LHCN-M2 (cell line): ENCODE measurements around the gene RAD51D. TPM values are rescaled to one million over a fixed set of nuclear protein-coding genes. Genes with fewer than 3 reads are reported as not detected.
"Not testable (repeated sequence)": the region's sequence is repeated elsewhere in the genome, so short reads cannot be mapped to it uniquely, and the experiment has no call there.

Experiments
- DNase-seq: peaks from one replicate; pipeline ENCODE4 v3.0.0-alpha.2; 2012; ENCODE audit warnings: low read depth
- total RNA-seq: library from RNA; depleted of rRNA; stranded (reverse); fragments of >200 nt; gene quantifications from 2 replicates; pipeline ENCODE4 v1.2.3, GENCODE V29; 2014

The RAD51D gene
- total RNA-seq, 1 experiment from 2014 or later: 17.1 TPM

DNA sequence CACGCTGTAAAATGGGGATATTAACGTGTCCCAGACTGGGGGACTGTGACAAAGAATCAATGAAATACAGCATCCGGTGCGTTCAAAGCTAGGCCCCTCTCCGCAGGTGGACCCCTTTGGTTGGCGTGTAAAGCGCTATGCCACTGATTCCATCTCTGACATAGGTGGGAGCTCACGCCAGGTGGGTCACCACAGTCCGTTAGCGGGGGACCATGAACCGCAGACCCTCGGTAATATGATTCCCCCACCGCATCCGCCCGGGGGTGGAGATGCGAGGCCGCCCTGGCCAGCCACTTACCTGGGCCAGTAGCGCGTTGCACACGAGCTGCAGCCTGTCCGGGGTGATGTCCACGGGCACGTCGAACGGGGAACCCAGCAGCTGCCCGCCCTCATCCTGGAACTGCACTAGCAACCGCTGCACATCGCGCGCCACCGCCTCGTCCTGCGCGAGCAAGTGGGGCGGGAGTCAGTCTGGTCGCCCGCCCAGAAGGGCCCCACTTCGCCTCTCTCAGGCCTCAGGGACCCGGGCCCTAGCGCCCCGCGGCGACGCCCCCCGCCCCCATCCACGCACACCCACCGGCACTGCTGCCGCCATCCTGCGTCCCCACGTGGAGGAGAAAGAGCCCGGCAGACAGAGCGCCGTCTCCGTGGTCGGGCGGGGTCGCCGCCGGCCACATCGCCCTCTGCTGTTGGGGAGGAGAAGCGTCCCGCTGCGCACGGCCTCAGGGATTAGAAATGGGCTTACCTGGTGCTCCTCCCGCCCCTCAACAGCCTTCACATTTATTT, 22.2 kb upstream of the RAD51D start, which contains the start of gene NLE1:
NLE1 (minus strand) TSS at position 623 of the 786 bp plus-strand sequence; CDS start at position 595, 28 bp downstream.
- DNase-seq: peak; percentile 75

DNA sequence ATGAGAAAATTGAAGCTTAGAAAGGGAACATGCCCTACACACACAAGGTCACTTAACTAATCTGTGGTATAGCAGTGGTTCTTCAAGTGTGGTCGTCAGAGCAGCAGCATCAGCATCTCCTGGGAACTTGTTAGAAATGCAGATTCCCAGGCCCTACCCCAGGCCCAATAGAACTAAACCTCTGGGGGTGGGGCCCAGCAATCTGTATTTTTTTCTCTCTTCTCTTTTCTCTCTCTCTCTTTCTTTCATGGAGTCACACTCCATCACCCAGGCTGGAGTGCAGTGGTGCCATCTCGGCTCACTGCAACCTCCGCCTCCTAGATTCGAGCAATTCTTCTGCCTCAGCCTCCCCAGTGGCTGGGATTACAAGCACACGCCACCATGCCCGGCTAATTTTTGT, 18.6 kb upstream of the RAD51D start:
- DNase-seq: no peak

DNA sequence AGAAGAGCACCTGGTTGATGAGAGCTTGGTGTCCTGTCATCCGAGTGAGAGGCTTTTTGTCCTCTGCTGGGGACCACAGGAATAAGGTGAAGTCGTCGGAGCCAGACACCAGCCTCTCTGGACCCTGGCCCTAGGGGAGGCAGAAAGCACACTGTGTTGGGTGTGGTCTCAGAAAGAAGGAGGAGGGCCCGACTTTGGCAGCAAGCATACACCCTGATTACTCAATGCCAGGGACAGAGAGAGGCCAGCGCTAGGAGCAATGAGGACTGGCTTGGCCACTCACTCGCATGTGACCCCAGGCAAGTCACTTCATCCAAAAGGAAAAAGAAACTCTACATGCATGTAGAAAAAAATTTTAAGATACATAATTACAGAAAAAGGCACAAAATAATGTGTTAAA, 15.7 kb upstream of the RAD51D start:
- DNase-seq: no peak

DNA sequence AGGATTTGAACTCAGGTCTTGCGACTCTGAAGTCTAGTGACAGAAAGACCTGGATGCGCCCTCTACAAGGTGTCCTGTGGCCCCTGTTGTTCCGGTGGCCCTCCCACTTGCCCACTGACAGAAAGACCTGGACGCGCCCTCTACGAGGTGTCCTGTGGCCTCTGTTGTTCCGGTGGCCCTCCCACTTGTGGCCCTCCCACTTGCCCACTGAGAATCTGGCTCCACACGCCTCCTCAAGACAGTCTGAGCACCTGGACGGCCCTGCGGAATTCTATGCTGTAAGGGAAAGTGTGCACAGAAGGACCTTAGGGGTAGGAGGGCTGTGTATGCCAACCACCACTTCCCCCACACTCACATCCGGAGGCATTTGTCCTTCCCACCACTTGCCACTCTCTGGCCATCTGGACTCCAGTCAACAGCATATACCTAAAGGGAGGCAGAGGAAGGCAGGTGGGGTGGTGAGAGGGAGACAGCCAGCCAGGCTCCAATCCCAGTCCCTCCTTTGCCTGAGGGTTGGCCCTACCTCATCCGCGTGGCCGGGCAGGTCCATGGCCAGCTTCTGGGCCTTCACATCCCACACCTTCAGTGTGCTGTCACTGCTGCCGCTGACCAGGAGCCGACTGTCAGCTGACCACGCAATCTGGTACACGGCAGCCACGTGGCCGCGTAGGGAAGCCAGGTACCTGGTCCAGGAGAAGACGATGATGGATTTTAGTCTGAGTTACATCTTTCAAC, 13.3 kb upstream of the RAD51D start:
- DNase-seq: no peak

- DNase-seq: no peak
Measured at GRCh38 chr17:35132099-35132498, 12.4 kb upstream of the RAD51D start.

DNA sequence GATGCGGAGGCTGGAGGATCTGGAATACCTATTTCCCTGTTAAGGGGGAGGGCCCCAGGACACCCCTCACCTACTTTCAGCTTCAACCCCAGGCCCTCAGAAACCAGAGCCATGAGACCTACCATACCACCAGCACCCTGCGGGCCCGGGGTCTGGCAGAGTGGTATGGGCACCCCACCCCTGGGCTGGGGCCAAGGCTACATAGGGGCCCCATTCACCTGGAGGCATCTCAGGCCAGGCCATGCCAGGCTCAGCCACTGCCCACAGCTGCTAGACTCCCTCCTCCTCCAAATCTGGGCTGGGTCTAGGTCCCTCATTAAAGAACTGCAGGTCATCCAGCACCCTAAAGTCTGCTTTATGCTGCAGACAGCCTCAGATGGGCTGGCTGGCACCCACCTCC, 10.7 kb upstream of the RAD51D start:
- no peak for DNase-seq

- peak; percentile 76 for DNase-seq
Measured at GRCh38 chr17:35129973-35130351, 10.3 kb upstream of the RAD51D start.

DNA sequence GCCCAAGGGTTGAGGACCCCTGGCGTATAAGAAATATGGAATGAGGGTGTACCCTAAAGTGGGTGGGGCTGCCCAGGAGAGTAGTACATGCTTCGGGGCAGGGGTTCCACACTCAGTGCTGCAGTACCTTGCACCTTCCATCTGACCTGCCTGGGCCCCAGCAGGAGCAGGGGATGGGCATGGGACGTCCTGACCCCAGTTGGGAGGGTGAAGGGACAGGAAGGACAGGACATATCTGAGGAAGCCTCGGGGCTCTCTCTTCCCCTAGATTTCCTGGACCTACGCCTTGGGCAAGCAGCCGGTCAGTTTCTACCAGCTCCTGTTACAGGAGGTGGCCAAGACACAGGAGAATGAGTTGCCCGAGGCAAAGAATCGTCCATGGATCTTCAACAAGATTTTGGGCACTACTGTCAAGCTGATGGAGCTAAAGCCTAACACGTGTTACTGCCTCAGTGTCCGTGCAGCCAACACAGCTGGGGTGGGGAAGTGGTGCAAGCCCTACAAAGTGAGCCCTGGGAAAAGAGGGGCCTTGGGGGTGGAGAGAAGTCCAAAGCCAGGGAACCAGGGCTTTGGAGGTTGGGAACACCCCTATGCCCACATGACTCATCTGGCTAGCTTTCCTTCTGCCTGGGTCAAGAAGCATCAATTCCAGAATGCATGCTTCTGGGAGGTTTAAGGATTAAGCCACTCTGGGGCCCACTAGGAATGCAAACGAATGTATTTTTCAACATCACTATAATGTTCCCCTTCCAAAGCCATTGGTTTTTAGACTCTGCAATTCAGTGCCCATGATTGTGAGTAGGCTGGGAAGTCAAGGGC, 9.7 kb upstream of the RAD51D start:
- DNase-seq: peak; percentile 50

DNA sequence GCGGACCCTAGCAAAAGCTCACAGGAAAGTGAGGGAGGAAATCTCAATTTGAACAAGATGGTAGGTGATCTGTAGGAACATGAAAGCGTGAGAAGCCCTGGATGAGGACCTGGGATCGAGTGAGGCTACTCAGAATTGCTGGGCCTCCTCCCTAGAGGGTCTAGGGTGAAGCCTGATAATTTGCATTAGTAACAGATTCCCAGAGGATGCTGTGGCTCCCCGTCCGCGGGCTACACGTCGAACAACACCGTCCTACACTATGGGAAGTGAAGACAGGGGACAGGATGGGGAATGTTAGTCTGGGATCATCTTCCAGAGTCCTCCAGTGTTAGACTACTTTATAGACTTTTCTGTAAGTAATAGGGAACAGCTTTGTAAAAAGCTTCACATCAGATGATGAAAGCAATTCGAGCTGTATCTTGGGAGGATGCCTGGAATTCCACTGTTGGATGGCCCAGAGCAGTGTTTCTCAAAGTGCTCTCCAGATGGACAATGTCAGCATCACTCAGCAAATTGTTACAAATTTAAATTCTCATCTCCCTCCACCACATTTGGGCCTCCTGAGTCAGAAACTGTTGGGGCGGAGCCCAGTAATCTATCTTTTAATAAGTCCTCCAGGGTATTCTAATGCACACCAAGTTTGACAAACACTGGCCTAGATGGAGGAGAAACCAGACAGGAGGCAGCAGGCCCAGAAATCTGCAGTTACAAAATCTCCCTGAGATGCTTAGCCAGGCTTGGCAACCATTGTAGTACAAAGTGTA, 8.3 kb upstream of the RAD51D start:
- no peak for DNase-seq

DNA sequence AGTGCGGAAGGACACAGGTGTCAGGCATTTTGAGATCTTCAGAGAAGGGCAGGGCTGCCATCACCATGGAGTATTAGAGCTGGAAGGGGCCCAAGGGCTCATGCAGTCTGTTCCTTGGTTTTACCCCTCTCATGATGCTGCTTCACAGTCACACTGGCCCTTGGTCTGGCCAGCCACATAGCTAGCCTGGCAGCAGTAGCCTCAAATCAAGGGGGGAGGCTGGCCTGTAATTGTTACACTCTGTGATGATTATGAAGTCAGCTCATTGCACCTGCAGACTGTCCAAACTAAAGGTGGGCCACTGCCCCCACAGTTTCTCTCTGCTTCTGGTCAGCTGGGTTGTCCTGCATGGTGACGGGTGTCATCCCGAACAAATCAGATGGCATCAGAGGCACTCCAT, 1.7 kb upstream of the RAD51D start, which contains the start of gene FNDC8:
FNDC8 (plus strand) TSS at position 301 of the 400 bp plus-strand sequence; CDS start at position 380, 79 bp downstream.
- no peak for DNase-seq

- DNase-seq: peak; percentile 76
Measured at GRCh38 chr17:35117984-35118383, 1.7 kb downstream of the RAD51D start.

GRCh38 chr17:35116845-35117244, 2.8 kb downstream of the RAD51D start:
- DNase-seq: no peak

- not testable (repeated sequence) for DNase-seq
Measured at GRCh38 chr17:35110791-35111190, 8.9 kb downstream of the RAD51D start.

DNA sequence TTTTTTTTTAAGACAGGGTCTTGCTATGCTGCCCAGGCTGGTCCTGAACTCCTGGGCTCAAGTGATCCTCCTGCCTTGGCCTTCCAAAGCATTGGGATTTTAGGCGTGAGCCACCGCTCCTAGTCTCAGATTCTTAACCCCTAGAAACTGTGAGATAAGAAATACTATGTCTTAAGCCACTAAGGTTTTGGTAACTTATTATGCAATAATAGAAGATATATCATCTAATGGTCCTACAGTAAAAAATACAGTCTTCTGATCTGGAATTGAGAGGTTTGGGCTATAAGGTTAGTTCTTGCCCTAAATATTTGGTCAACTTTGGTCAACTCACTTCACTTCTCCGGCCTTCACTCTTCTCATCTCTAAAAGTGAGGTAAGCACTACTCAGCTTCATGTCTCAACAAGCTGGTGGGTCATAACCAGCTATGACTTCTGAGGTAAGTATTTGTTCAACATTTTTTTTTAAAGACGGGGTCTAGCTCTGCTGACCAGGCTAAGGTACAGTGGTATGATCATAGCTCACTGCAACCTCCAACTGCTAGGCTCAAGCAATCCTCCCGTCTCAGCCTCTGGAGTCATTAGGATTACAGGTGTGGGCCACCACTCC, 14.7 kb downstream of the RAD51D start:
- DNase-seq: no peak

GRCh38 chr17:35103271-35103670, 16.4 kb downstream of the RAD51D start:
- DNase-seq: no peak

- no peak for DNase-seq
Measured at GRCh38 chr17:35101725-35102124, 17.9 kb downstream of the RAD51D start.

DNA sequence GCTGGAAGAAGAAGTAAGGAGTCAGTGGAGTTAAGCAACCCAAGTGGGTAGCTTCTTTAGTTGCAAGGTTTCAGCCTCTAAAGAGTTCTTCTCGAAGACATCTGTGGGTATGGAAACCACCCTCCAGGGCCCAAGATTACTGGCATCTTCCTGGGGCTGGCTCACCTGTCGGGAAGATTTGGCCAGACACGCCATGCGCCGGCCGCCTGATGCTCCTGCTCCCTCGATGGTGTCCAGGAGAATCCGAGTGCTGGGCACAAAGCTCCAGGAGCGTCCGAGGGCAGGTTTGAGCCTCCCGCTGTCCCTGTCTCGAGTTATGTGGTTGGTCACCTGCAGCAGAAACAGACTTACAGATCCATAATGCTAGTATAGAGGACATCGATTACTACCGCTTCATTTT, 18.6 kb downstream of the RAD51D start:
- DNase-seq: no peak

GRCh38 chr17:35099908-35100307, 19.8 kb downstream of the RAD51D start:
- DNase-seq: no peak

DNA sequence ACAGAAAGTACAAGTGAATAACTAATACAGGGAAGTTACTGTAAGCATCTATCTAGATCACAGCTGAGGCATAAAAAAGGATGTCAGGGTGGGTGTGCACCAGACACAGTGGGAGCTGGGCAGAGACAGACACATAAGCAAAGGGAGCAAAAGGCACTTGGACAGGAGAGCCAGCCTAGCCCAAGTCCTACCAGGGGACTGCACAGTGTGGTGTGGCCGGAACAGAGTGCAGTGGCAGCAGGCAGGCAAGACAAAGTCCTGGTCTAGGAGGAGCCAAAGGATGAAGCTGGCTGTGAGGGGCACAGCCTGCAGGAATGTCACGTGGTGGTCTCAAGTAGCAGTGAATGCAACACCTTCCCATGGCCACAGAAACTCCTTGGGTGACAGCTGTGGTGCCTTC, 21.9 kb downstream of the RAD51D start:
- no peak for DNase-seq

GRCh38 chr17:35095741-35096140, 23.9 kb downstream of the RAD51D start:
- no peak for DNase-seq

DNA sequence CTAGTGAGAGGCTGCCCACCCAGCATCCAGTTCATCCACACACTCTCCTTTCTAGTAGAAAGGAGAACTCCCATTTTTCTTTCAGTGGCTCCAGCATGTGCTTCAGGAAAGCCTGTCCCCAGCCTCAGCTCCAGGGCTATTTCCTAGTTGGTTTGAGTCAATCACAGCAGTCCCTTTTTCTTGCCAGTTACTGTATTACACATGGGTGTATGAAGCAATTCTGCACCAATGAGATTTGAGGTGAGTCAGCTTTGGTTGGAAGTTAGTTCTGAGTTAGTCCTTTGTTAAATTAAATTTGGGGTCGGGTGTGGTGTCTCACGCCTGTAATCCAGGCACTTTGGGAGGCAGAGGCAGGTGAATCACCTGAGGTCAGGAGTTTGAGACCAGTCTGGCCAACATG, 24.8 kb downstream of the RAD51D start:
- DNase-seq: peak; percentile 87
